Sigmoid colon (tissue), 4 donors: Measurements from ENCODE around the gene SNTN.

Experiments used
- EP300 ChIP-seq, 4 donors: sonication (generic); formaldehyde crosslinking; IDR thresholded peaks; one replicate each; pipeline ENCODE4 v1.6.1; 2017; ENCODE audit warnings: antibody characterized with exemption in 4 of 4
- POLR2A ChIP-seq, 2 donors: fragments of 450-650 bp; IDR thresholded peaks; one replicate each; pipeline ENCODE4 v1.6.1; 2016; ENCODE audit warnings: antibody characterized with exemption in 2 of 2, mild to moderate bottlenecking in 2 of 2, moderate library complexity in 2 of 2
- TF ChIP-seq, protein P1 (sequence below), 4 experiments: fragments of 450-650 bp in 3 of 4; fragments of 200-600 bp in 1 of 4; IDR thresholded peaks; one replicate each; pipeline ENCODE4 v1.5.1; 2016 to 2019; ENCODE audit warnings: antibody characterized with exemption in 4 of 4, mild to moderate bottlenecking in 3 of 4, moderate library complexity in 2 of 4

- TF ChIP-seq, protein P1, sequence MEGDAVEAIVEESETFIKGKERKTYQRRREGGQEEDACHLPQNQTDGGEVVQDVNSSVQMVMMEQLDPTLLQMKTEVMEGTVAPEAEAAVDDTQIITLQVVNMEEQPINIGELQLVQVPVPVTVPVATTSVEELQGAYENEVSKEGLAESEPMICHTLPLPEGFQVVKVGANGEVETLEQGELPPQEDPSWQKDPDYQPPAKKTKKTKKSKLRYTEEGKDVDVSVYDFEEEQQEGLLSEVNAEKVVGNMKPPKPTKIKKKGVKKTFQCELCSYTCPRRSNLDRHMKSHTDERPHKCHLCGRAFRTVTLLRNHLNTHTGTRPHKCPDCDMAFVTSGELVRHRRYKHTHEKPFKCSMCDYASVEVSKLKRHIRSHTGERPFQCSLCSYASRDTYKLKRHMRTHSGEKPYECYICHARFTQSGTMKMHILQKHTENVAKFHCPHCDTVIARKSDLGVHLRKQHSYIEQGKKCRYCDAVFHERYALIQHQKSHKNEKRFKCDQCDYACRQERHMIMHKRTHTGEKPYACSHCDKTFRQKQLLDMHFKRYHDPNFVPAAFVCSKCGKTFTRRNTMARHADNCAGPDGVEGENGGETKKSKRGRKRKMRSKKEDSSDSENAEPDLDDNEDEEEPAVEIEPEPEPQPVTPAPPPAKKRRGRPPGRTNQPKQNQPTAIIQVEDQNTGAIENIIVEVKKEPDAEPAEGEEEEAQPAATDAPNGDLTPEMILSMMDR (IDR thresholded peaks at IDR 0.05): no peak
- TF ChIP-seq EP300 (IDR thresholded peaks at IDR 0.05): no peak
- TF ChIP-seq POLR2A (IDR thresholded peaks at IDR 0.05): no peak
Observed at GRCh38 chr3:63639806-63640205, 12.7 kb upstream of the SNTN start.
